Breast epithelium (tissue), 4 donors: ENCODE data around the gene POLR3B. TPM values are rescaled to one million over a fixed set of nuclear protein-coding genes. Genes with fewer than 3 reads are reported as not detected.
"Not testable (repeated sequence)": the region's sequence is repeated elsewhere in the genome, so short reads cannot be mapped to it uniquely, and the experiment has no call there.

ENCODE experiments used
- DNase-seq, 2 donors: peaks; one replicate each; pipeline ENCODE4 v3.0.0-alpha.2; 2019; ENCODE audit warnings: low spot score in 2 of 2
- H3K27ac ChIP-seq, 2 donors: fragments of 200-600 bp; sonication (generic) in 1 of 2; one replicate each; pipeline ENCODE4 v1.5.1; 2016 to 2019; ENCODE audit warnings: mild to moderate bottlenecking in 1 of 2
- H3K27me3 ChIP-seq, 2 donors: fragments of 200-600 bp; sonication (generic) in 1 of 2; one replicate each; pipeline versions ENCODE4 v1.5.1 to v1.6.0; 2017 to 2019; ENCODE audit warnings: control low read depth in 1 of 2, mild to moderate bottlenecking in 1 of 2
- H3K36me3 ChIP-seq: fragments of 200-600 bp; one replicate; pipeline ENCODE4 v1.5.1; 2019
- H3K4me1 ChIP-seq, 2 donors: fragments of 200-600 bp; sonication (generic); one replicate each; pipeline ENCODE4 v1.5.1; 2016 to 2019; ENCODE audit warnings: control low read depth in 1 of 2
- H3K4me3 ChIP-seq, 3 donors: fragments of 200-600 bp; sonication (generic); 1 replicate in 2 of 3; 2 replicates in 1 of 3; pipeline ENCODE4 v1.5.1; 2016 to 2019; ENCODE audit warnings: mild to moderate bottlenecking in 3 of 3, moderate library complexity in 2 of 3
- H3K9me3 ChIP-seq, 2 donors: fragments of 200-600 bp; sonication (generic) in 1 of 2; one replicate each; pipeline ENCODE4 v1.5.1; 2016 to 2019; ENCODE audit warnings: control low read depth in 1 of 2
- CTCF ChIP-seq, 3 donors: fragments of 450-650 bp; IDR thresholded peaks; one replicate each; pipeline ENCODE4 v1.5.1; 2016 to 2017; ENCODE audit warnings: antibody characterized with exemption in 3 of 3, mild to moderate bottlenecking in 3 of 3, moderate library complexity in 3 of 3
- POLR2A ChIP-seq: fragments of 450-650 bp; IDR thresholded peaks from one replicate; pipeline ENCODE4 v1.6.1; 2016; ENCODE audit warnings: antibody characterized with exemption, mild to moderate bottlenecking, moderate library complexity
- POLR2AphosphoS5 ChIP-seq, 3 donors: sonication (generic); formaldehyde crosslinking; IDR thresholded peaks; one replicate each; pipeline ENCODE4 v1.6.1; 2017; ENCODE audit warnings: antibody characterized with exemption in 3 of 3
- intact Hi-C: fragments of 100-400 bp; cut with DNase I; formaldehyde crosslinking; loops from one replicate; pipeline ENCODE4 v1.15.1; 2023; ENCODE audit warnings: low total_unique reads
- total RNA-seq, 3 donors: library from RNA; depleted of rRNA; stranded (reverse); fragments of >200 nt; gene quantifications; one replicate each; pipeline ENCODE4 v1.1.0, GENCODE V29; 2016

Gene POLR3B
- total RNA-seq, 3 donors from 2014 or later = 7.0 to 9.8 (median 9.2) TPM

- Histone ChIP-seq H3K9me3 (no peaks in the 10 kb centered on the region), H3K4me3 (no peak overlapping the region), H3K36me3 (no peaks in the 10 kb centered on the region), H3K27me3 (no peaks in the 10 kb centered on the region), H3K4me1 (no peaks in the 10 kb centered on the region), H3K27ac (no peak overlapping the region)
- no peak for DNase-seq
- intact Hi-C loops = no loop called here
- TF ChIP-seq POLR2A (no peak), CTCF (IDR thresholded peaks at IDR 0.05) (no peak), POLR2AphosphoS5 (IDR thresholded peaks at IDR 0.05) (no peak)
Observed at GRCh38 chr12:106455111-106455510, 97.6 kb downstream of the POLR3B start.

GRCh38 chr12:106459124-106459523 is 101.6 kb downstream of the POLR3B start:
- intact Hi-C loops = no loop called here
- no peaks in the 10 kb centered on the region for H3K36me3 ChIP-seq
- H3K27ac ChIP-seq = no peak overlapping the region
- TF ChIP-seq CTCF (IDR thresholded peaks at IDR 0.05) (no peak), POLR2A (no peak), POLR2AphosphoS5 (IDR thresholded peaks at IDR 0.05) (no peak)
- no peaks in the 10 kb centered on the region for H3K27me3 ChIP-seq
- DNase-seq = no peak
- no peaks in the 10 kb centered on the region for H3K4me1 ChIP-seq
- H3K4me3 ChIP-seq = no peak overlapping the region
- H3K9me3 ChIP-seq = no peaks in the 10 kb centered on the region

- Histone ChIP-seq H3K36me3 (no peaks in the 10 kb centered on the region), H3K4me1 (no peaks in the 10 kb centered on the region), H3K4me3 (no peak overlapping the region), H3K27ac (no peak overlapping the region), H3K27me3 (no peaks in the 10 kb centered on the region), H3K9me3 (no peaks in the 10 kb centered on the region)
- intact Hi-C loops = no loop called here
- no peak for DNase-seq
- no peak for TF ChIP-seq CTCF (IDR thresholded peaks at IDR 0.05)
- no peak for TF ChIP-seq POLR2A
- no peak for TF ChIP-seq POLR2AphosphoS5 (IDR thresholded peaks at IDR 0.05)
Observed at GRCh38 chr12:106459534-106459933, 102.0 kb downstream of the POLR3B start.

GRCh38 chr12:106461730-106462129 is 104.2 kb downstream of the POLR3B start:
- Histone ChIP-seq H3K4me3 (no peak overlapping the region), H3K27me3 (no peaks in the 10 kb centered on the region), H3K9me3 (no peaks in the 10 kb centered on the region), H3K36me3 (no peaks in the 10 kb centered on the region), H3K27ac (no peak overlapping the region), H3K4me1 (no peaks in the 10 kb centered on the region)
- no peak for TF ChIP-seq POLR2AphosphoS5 (IDR thresholded peaks at IDR 0.05)
- no peak for TF ChIP-seq CTCF (IDR thresholded peaks at IDR 0.05)
- no peak for TF ChIP-seq POLR2A
- intact Hi-C loops = no loop called here
- DNase-seq = no peak

GRCh38 chr12:106465605-106466004 is 108.1 kb downstream of the POLR3B start:
- H3K4me1 ChIP-seq, H3K27ac ChIP-seq, H3K4me3 ChIP-seq, H3K9me3 ChIP-seq, H3K27me3 ChIP-seq, intact Hi-C loops, H3K36me3 ChIP-seq, DNase-seq: not testable (repeated sequence)

GRCh38 chr12:106475662-106476061 is 118.1 kb downstream of the POLR3B start:
- H3K36me3 ChIP-seq, H3K4me1 ChIP-seq, H3K27me3 ChIP-seq, DNase-seq, H3K9me3 ChIP-seq, H3K27ac ChIP-seq, intact Hi-C loops, H3K4me3 ChIP-seq: not testable (repeated sequence)

GRCh38 chr12:106477627-106478026 is 120.1 kb downstream of the POLR3B start:
- intact Hi-C loops, H3K4me3 ChIP-seq, H3K9me3 ChIP-seq, DNase-seq, H3K4me1 ChIP-seq, H3K27ac ChIP-seq, H3K36me3 ChIP-seq, H3K27me3 ChIP-seq: not testable (repeated sequence)
